CD14-positive monocyte (primary cell): ENCODE measurements around the gene MPP2. TPM values are rescaled to one million over a fixed set of nuclear protein-coding genes. Genes with fewer than 3 reads are reported as not detected.

Experiments used
- DNase-seq, 3 donors: peaks; one replicate each; pipeline ENCODE4 v3.0.0-alpha.2; 2011 to 2022
- H2AFZ ChIP-seq: 2 replicates; pipeline ENCODE4 v1.6.0; 2012; ENCODE audit warnings: mild to moderate bottlenecking, low read depth, low read length, inconsistent platforms; ENCODE audit not compliant: insufficient read depth, poor library complexity, severe bottlenecking
- H3K27ac ChIP-seq, 2 donors: 1 replicate in 1 of 2; 2 replicates in 1 of 2; pipeline ENCODE4 v1.5.1; 2012 to 2013; ENCODE audit warnings: low read length in 2 of 2, control low read depth in 1 of 2, inconsistent platforms in 1 of 2, low read depth in 1 of 2, mild to moderate bottlenecking in 1 of 2
- H3K27me3 ChIP-seq, 2 donors: one replicate each; pipeline versions ENCODE4 v1.6.0 to v1.6.1; 2011 to 2013; ENCODE audit warnings: low read length in 2 of 2; ENCODE audit not compliant: control insufficient read depth in 2 of 2, insufficient read depth in 2 of 2
- H3K36me3 ChIP-seq, 2 donors: replicated peaks in 1 of 2; 1 replicate in 1 of 2; 2 replicates in 1 of 2; pipeline versions ENCODE4 v1.5.1 to v1.6.1; 2012 to 2013; ENCODE audit warnings: low read length in 2 of 2, control low read depth in 1 of 2, inconsistent platforms in 1 of 2, mild to moderate bottlenecking in 1 of 2; ENCODE audit not compliant: insufficient read depth in 2 of 2, control insufficient read depth in 1 of 2
- H3K4me1 ChIP-seq, 2 donors: 1 replicate in 1 of 2; 2 replicates in 1 of 2; pipeline versions ENCODE4 v1.5.1 to v1.6.1; 2012 to 2013; ENCODE audit warnings: low read length in 2 of 2, control low read depth in 1 of 2, inconsistent platforms in 1 of 2, mild to moderate bottlenecking in 1 of 2, moderate library complexity in 1 of 2; ENCODE audit not compliant: insufficient read depth in 2 of 2, control insufficient read depth in 1 of 2
- H3K4me2 ChIP-seq: replicated peaks from 2 replicates; pipeline ENCODE3; 2012; ENCODE audit warnings: low read length, moderate library complexity, mild to moderate bottlenecking; ENCODE audit not compliant: poor library complexity, severe bottlenecking; ENCODE audit errors: extremely low read depth
- H3K4me3 ChIP-seq, 3 experiments: fragments of 200-600 bp in 1 of 3; sonication (generic) in 1 of 3; replicated peaks in 1 of 3; 1 replicate in 2 of 3; 2 replicates in 1 of 3; pipeline ENCODE4 v1.5.1; 2011 to 2013; ENCODE audit warnings: low read length in 3 of 3, mild to moderate bottlenecking in 3 of 3, control low read depth in 2 of 3, low read depth in 2 of 3, inconsistent platforms in 1 of 3, moderate library complexity in 1 of 3
- H3K79me2 ChIP-seq: 2 replicates; pipeline ENCODE4 v1.6.0; 2012; ENCODE audit warnings: mild to moderate bottlenecking, control low read depth, inconsistent platforms, low read length, moderate library complexity; ENCODE audit not compliant: insufficient read depth
- H3K9ac ChIP-seq: 2 replicates; pipeline ENCODE4 v1.6.0; 2017; ENCODE audit warnings: low read length, mild to moderate bottlenecking; ENCODE audit not compliant: insufficient read depth, poor library complexity, severe bottlenecking
- H3K9me3 ChIP-seq, 2 donors: replicated peaks in 1 of 2; 1 replicate in 1 of 2; 2 replicates in 1 of 2; pipeline versions ENCODE4 v1.5.1 to v1.6.1; 2012 to 2013; ENCODE audit warnings: low read length in 2 of 2, control low read depth in 1 of 2; ENCODE audit not compliant: control insufficient read depth in 1 of 2, insufficient read depth in 1 of 2
- H4K20me1 ChIP-seq: 2 replicates; pipeline ENCODE4 v1.6.0; 2012; ENCODE audit warnings: mild to moderate bottlenecking, low read length, control low read depth, moderate library complexity; ENCODE audit not compliant: insufficient read depth
- H3K27ac Mint-ChIP-seq, 7 donors: one replicate each; pipeline ENCODE4 v1.8.0; 2020; ENCODE audit warnings: mild to moderate bottlenecking in 7 of 7, mixed read lengths in 7 of 7, moderate library complexity in 6 of 7, inconsistent platforms in 2 of 7
- H3K27me3 Mint-ChIP-seq, 3 donors: one replicate each; pipeline ENCODE4 v1.8.0; 2021 to 2022; ENCODE audit warnings: low read depth in 3 of 3, mild to moderate bottlenecking in 3 of 3, mixed read lengths in 3 of 3, moderate library complexity in 3 of 3, inconsistent platforms in 1 of 3
- H3K36me3 Mint-ChIP-seq, 2 donors: one replicate each; pipeline ENCODE4 v1.8.0; 2020; ENCODE audit warnings: mixed read lengths in 2 of 2, inconsistent platforms in 1 of 2, mild to moderate bottlenecking in 1 of 2
- H3K4me1 Mint-ChIP-seq: one replicate; pipeline ENCODE4 v1.8.0; 2020; ENCODE audit warnings: mild to moderate bottlenecking, mixed read lengths
- H3K4me3 Mint-ChIP-seq, 2 donors: one replicate each; pipeline ENCODE4 v1.8.0; 2020; ENCODE audit warnings: mild to moderate bottlenecking in 2 of 2, mixed read lengths in 2 of 2, moderate library complexity in 1 of 2
- H3K9me3 Mint-ChIP-seq, 7 donors: one replicate each; pipeline ENCODE4 v1.8.0; 2020 to 2022; ENCODE audit warnings: mixed read lengths in 7 of 7, mild to moderate bottlenecking in 6 of 7, moderate library complexity in 6 of 7, inconsistent platforms in 2 of 7
- WGBS: methylation state at CpG from one replicate; pipeline ENCODE4 v1.1.5; 2013; ENCODE audit warnings: missing lambda C conversion rate; ENCODE audit not compliant: insufficient coverage; 5-methylcytosine and 5-hydroxymethylcytosine counted together
- intact Hi-C, 2 donors: fragments of 100-400 bp; cut with micrococcal nuclease; formaldehyde crosslinking; loops; one replicate each; pipeline versions ENCODE4 v1.15.0 to v1.15.1; 2023
- polyA plus RNA-seq, 3 donors: library from polyadenylated mRNA; depleted of rRNA in 1 of 3; unstranded in 2 of 3; stranded (reverse) in 1 of 3; fragments of 300-500 nt in 2 of 3; fragments of >200 nt in 1 of 3; fragmentation: Illumina TruSeq in 2 of 3; gene quantifications; 1 replicate in 2 of 3; 2 replicates in 1 of 3; pipeline ENCODE4 v1.2.3, GENCODE V29; 2012 to 2021
- TF ChIP-seq, protein P1 (sequence below): fragments of 200-600 bp; IDR thresholded peaks from one replicate; pipeline ENCODE4 v1.8.0; 2022; ENCODE audit warnings: antibody characterized with exemption, mild to moderate bottlenecking

Gene MPP2
- polyA plus RNA-seq, 3 donors, result not detected

DNA sequence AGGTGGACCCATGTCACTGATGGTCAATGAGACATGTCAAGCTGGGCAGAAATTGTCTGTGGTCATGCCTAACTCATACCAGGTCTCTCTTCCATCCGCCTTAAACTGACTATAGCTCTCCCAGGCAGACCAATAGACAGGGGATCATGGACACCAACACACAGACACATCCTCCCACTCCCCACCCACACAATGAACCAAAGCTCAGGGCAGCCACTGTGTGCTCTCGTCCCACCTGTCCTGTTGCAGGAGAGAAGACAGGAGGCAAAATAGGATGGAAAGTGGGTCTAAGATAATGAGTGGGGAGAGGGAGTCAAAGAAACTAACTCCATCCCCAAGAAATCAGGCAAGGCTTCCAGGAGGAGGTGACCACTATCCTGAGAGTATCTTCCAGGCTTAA is 43.2 kb upstream of the MPP2 start:
- Mint-ChIP-seq H3K4me3 (no peak overlapping the region), H3K4me1 (peaks cover 19% of the 10 kb centered on the region), H3K9me3 (peaks cover 0 to 14% (median 0%) of the 10 kb centered on the region in 7 donors), H3K36me3 (no peaks in the 10 kb centered on the region), H3K27ac (no peak overlapping the region), H3K27me3 (peaks cover 45 to 55% (median 51%) of the 10 kb centered on the region in 3 donors)
- Histone ChIP-seq H3K79me2 (no peaks in the 10 kb centered on the region), H3K4me1 (peaks cover 13 to 15% of the 10 kb centered on the region in 2 donors), H3K27ac (no peak overlapping the region), H4K20me1 (no peaks in the 10 kb centered on the region), H3K36me3 (no peaks in the 10 kb centered on the region), H3K9ac (no peak overlapping the region), H3K9me3 (peaks cover 0 to 12% of the 10 kb centered on the region in 2 donors), H2AFZ (no peak overlapping the region), H3K27me3 (peaks cover 17 to 50% of the 10 kb centered on the region in 2 donors), H3K4me3 (no peak overlapping the region), H3K4me2 (no peak overlapping the region)
- DNase-seq, result no peak
- TF ChIP-seq, protein P1, sequence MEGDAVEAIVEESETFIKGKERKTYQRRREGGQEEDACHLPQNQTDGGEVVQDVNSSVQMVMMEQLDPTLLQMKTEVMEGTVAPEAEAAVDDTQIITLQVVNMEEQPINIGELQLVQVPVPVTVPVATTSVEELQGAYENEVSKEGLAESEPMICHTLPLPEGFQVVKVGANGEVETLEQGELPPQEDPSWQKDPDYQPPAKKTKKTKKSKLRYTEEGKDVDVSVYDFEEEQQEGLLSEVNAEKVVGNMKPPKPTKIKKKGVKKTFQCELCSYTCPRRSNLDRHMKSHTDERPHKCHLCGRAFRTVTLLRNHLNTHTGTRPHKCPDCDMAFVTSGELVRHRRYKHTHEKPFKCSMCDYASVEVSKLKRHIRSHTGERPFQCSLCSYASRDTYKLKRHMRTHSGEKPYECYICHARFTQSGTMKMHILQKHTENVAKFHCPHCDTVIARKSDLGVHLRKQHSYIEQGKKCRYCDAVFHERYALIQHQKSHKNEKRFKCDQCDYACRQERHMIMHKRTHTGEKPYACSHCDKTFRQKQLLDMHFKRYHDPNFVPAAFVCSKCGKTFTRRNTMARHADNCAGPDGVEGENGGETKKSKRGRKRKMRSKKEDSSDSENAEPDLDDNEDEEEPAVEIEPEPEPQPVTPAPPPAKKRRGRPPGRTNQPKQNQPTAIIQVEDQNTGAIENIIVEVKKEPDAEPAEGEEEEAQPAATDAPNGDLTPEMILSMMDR, result no peak
- no CpG with 5 or more reads among the region's 2 CpGs for WGBS
- intact Hi-C loops, result no loop called here

DNA sequence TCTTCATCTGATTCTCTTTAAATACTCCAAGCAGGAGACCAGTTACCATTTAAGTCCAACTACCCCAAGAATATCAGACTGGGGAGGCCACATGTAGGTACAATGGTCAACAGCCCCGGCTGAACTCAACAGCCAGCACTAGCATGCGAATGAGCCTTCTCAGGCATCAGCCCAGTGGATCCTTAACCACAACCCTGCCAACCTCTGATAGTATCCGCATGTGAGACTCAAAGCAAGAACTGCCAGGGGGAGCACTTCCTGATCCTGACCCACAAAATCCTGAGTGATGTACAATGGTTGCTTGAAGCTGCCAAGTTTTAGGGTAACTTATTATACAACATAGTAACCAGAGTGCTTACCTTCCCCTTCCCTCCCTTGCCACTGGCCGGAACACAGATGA is 42.4 kb upstream of the MPP2 start:
- Histone ChIP-seq H3K4me2 (no peak overlapping the region), H3K4me3 (no peak overlapping the region), H3K36me3 (no peaks in the 10 kb centered on the region), H3K9me3 (peaks cover 0 to 12% of the 10 kb centered on the region in 2 donors), H4K20me1 (no peaks in the 10 kb centered on the region), H3K27ac (no peak overlapping the region), H3K9ac (no peak overlapping the region), H2AFZ (no peak overlapping the region), H3K79me2 (no peaks in the 10 kb centered on the region), H3K4me1 (peaks cover 13 to 15% of the 10 kb centered on the region in 2 donors), H3K27me3 (peaks cover 17 to 49% of the 10 kb centered on the region in 2 donors)
- H3K4me1 Mint-ChIP-seq, result peaks cover 21% of the 10 kb centered on the region
- no peak for DNase-seq
- TF ChIP-seq, protein P1, result no peak
- intact Hi-C loops, result no loop called here
- H3K27ac Mint-ChIP-seq, result no peak overlapping the region
- H3K27me3 Mint-ChIP-seq, result peaks cover 48 to 51% (median 50%) of the 10 kb centered on the region in 3 donors
- WGBS, result 0% methylated on average over 1 of the region's 4 CpGs
- H3K36me3 Mint-ChIP-seq, result no peaks in the 10 kb centered on the region
- H3K4me3 Mint-ChIP-seq, result no peak overlapping the region
- H3K9me3 Mint-ChIP-seq, result peaks cover 0 to 14% (median 0%) of the 10 kb centered on the region in 7 donors
